Prostate gland (tissue), 2 donors: ENCODE data around the gene AGGF1. TPM values are rescaled to one million over a fixed set of nuclear protein-coding genes. Genes with fewer than 3 reads are reported as not detected.

ENCODE experiments used
- DNase-seq: peaks from one replicate; pipeline ENCODE4 v3.0.0-alpha.2; 2019; ENCODE audit warnings: low spot score
- H3K27ac ChIP-seq, 2 donors: fragments of 200-600 bp; sonication (generic); 2 replicates each; pipeline ENCODE4 v1.5.1; 2017 to 2019
- H3K27me3 ChIP-seq: fragments of 200-600 bp; sonication (generic); replicated peaks from 2 replicates; pipeline ENCODE4 v1.5.1; 2019; ENCODE audit not compliant: insufficient read depth
- H3K36me3 ChIP-seq, 2 donors: fragments of 200-600 bp; sonication (generic); 1 replicate in 1 of 2; 2 replicates in 1 of 2; pipeline versions ENCODE4 v1.5.1 to v1.8.1; 2017 to 2019
- H3K4me1 ChIP-seq: fragments of 200-600 bp; sonication (generic); replicated peaks from 2 replicates; pipeline ENCODE4 v1.5.1; 2019
- H3K4me3 ChIP-seq, 2 donors: fragments of 200-600 bp; sonication (generic); 2 replicates each; pipeline ENCODE4 v1.5.1; 2017 to 2019
- H3K9me3 ChIP-seq: fragments of 200-600 bp; sonication (generic); 2 replicates; pipeline ENCODE4 v1.5.1; 2017
- POLR2A ChIP-seq: fragments of 450-650 bp; IDR thresholded peaks from one replicate; pipeline ENCODE4 v1.6.1; 2016; ENCODE audit warnings: antibody characterized with exemption, mild to moderate bottlenecking
- POLR2AphosphoS5 ChIP-seq: sonication (generic); formaldehyde crosslinking; IDR thresholded peaks from one replicate; pipeline ENCODE4 v1.6.1; 2017; ENCODE audit warnings: antibody characterized with exemption
- WGBS: methylation state at CpG from one replicate; pipeline ENCODE4 v1.1.5; 2018; 5-methylcytosine and 5-hydroxymethylcytosine counted together
- intact Hi-C: fragments of 100-400 bp; cut with DNase I; formaldehyde crosslinking; loops from one replicate; pipeline ENCODE4 v1.14.2; 2022
- total RNA-seq, 2 donors: library from RNA; depleted of rRNA; stranded (reverse); fragments of >200 nt; gene quantifications; one replicate each; pipeline ENCODE4 v1.1.0, GENCODE V29; 2016
- TF ChIP-seq, protein P1 (sequence below), 4 experiments: fragments of 200-600 bp in 2 of 4; fragments of 450-650 bp in 2 of 4; sonication (generic) in 2 of 4; IDR thresholded peaks; 1 replicate in 3 of 4; 2 replicates in 1 of 4; pipeline ENCODE4 v1.5.1; 2016 to 2019; ENCODE audit warnings: antibody characterized with exemption in 4 of 4, mild to moderate bottlenecking in 2 of 4, moderate library complexity in 2 of 4

Gene AGGF1
- total RNA-seq, 2 donors from 2014 or later, result 28.5 to 29.6 TPM

DNA sequence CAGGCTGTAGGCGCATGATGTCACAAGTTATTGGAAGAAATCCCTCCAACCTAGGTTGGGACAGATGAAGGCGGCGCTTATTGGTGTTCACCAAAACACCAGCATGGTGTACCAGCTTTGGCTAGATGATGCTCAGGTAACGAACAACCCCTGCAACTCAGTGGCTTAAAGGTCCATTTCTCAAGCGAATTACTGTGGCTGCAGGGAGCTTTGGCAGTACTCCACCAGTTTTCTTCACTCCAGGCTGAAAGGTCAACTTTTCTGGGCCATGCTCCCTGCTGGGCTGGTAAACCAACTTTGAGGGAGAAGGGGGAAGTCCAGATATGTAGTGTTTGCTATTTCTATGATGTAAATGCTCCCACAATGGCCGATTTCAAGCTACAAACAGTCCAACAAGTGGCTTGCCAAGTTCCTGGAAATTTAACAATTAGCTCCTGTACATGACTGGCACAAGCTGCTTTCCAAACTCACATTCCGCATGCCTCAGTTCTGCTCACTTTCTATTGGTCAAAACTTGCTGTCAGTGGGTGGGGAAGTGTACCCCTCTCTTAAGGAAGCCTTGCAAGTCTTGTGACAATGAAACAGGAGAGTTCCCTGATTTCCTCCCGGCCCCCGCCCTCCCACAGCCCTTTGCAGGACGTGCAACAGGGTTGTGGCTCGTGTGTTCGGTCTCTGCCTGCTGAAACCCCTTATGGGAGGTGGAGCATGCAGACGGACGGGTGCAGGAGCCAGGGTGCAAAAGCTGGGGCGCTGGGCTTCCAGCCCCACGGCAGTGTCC lies 57.5 kb downstream of the AGGF1 start:
- Histone ChIP-seq H3K9me3 (no peaks in the 10 kb centered on the region), H3K27me3 (no peaks in the 10 kb centered on the region), H3K4me1 (no peaks in the 10 kb centered on the region), H3K36me3 (no peaks in the 10 kb centered on the region), H3K4me3 (peak overlapping the region; percentile 72 to 80), H3K27ac (peak overlapping the region; percentile 94 to 96)
- TF ChIP-seq, protein P1, sequence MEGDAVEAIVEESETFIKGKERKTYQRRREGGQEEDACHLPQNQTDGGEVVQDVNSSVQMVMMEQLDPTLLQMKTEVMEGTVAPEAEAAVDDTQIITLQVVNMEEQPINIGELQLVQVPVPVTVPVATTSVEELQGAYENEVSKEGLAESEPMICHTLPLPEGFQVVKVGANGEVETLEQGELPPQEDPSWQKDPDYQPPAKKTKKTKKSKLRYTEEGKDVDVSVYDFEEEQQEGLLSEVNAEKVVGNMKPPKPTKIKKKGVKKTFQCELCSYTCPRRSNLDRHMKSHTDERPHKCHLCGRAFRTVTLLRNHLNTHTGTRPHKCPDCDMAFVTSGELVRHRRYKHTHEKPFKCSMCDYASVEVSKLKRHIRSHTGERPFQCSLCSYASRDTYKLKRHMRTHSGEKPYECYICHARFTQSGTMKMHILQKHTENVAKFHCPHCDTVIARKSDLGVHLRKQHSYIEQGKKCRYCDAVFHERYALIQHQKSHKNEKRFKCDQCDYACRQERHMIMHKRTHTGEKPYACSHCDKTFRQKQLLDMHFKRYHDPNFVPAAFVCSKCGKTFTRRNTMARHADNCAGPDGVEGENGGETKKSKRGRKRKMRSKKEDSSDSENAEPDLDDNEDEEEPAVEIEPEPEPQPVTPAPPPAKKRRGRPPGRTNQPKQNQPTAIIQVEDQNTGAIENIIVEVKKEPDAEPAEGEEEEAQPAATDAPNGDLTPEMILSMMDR (IDR thresholded peaks at IDR 0.05), result no peak
- TF ChIP-seq POLR2A (no peak), POLR2AphosphoS5 (no peak)
- peak; percentile 32 for DNase-seq
- intact Hi-C loops, result loop anchor here (10.0 kb wide), 1 partner anchor 47 kb away; no protein-coding TSS in a partner anchor
- WGBS, result 6% methylated on average over 16 of the region's 16 CpGs

DNA sequence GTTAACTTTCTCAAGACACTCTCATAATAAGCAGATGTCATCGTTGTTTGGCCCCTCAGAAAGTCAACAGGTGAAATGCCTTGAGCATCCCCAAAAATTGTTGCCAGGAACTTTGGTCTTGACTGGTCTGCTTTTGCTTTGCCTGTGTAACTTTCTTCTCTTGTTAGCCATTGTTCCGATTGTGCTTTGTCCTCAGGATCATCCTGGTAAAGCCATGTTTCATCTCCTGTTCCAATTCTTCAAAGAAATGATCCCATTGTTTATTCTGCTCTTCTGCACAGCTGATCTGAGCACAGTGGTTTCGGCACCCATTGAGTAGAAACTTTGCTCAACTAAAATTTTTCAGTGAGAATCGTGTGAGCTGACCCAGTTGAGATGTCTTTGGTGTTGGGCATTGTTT lies 65.0 kb downstream of the AGGF1 start:
- TF ChIP-seq POLR2AphosphoS5 (no peak), POLR2A (no peak)
- TF ChIP-seq, protein P1 (IDR thresholded peaks at IDR 0.05), result no peak
- Histone ChIP-seq H3K9me3 (no peaks in the 10 kb centered on the region), H3K4me1 (no peaks in the 10 kb centered on the region), H3K27ac (no peak overlapping the region), H3K4me3 (no peak overlapping the region), H3K27me3 (no peaks in the 10 kb centered on the region), H3K36me3 (no peaks in the 10 kb centered on the region)
- intact Hi-C loops, result no loop called here
- no peak for DNase-seq
- WGBS, result 96% methylated on average over 4 of the region's 4 CpGs

DNA sequence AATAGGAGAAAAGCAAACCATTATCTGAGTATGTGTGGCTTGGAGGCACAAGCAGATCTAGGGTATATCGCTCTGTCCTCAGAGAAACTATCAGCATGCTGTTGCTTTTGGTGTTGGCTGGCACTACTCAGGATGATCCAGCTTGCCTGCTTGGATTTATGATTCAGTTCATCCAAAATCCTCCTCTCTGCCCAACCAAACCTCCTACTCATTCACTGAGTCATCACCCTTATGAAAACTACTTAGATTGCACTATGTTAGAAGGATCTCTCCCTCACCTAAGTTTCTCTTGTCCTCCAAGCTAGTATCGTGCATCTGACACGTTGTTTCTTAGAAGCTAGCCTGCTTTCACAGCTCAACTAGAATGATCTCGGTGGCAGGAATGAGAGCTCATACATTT lies 71.1 kb downstream of the AGGF1 start:
- intact Hi-C loops, result no loop called here
- no peaks in the 10 kb centered on the region for H3K9me3 ChIP-seq
- DNase-seq, result no peak
- no peaks in the 10 kb centered on the region for H3K36me3 ChIP-seq
- no peak overlapping the region for H3K27ac ChIP-seq
- H3K27me3 ChIP-seq, result no peaks in the 10 kb centered on the region
- no peaks in the 10 kb centered on the region for H3K4me1 ChIP-seq
- TF ChIP-seq POLR2A, result no peak
- TF ChIP-seq POLR2AphosphoS5, result no peak
- TF ChIP-seq, protein P1 (IDR thresholded peaks at IDR 0.05), result no peak
- 95% methylated on average over 4 of the region's 4 CpGs for WGBS
- H3K4me3 ChIP-seq, result no peak overlapping the region

DNA sequence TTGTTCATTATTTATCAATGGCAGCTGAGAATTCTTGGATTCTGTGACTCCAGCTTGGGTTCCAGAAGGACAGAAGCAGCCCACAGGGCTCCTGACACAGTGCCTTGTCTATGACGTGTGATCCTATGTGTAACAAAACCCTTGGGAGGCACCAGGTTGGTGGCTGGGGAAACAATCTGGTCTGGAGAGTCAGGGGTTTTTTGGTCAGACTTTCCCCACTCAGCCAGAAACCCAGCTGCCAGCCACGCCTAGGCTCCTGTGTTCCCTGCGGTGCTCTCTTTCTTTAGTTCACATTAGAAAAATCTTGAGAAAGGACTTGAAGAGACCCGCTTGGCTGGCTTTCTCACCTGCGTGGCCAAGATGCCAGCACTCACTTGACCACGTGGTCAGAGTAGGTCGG lies 72.3 kb downstream of the AGGF1 start:
- intact Hi-C loops, result no loop called here
- H3K9me3 ChIP-seq, result no peaks in the 10 kb centered on the region
- no peaks in the 10 kb centered on the region for H3K27me3 ChIP-seq
- DNase-seq, result no peak
- 90% methylated on average over 7 of the region's 7 CpGs for WGBS
- TF ChIP-seq POLR2A, result no peak
- no peak for TF ChIP-seq POLR2AphosphoS5
- TF ChIP-seq, protein P1 (IDR thresholded peaks at IDR 0.05), result no peak
- H3K36me3 ChIP-seq, result no peaks in the 10 kb centered on the region
- H3K4me3 ChIP-seq, result no peak overlapping the region
- H3K4me1 ChIP-seq, result no peaks in the 10 kb centered on the region
- H3K27ac ChIP-seq, result no peak overlapping the region

DNA sequence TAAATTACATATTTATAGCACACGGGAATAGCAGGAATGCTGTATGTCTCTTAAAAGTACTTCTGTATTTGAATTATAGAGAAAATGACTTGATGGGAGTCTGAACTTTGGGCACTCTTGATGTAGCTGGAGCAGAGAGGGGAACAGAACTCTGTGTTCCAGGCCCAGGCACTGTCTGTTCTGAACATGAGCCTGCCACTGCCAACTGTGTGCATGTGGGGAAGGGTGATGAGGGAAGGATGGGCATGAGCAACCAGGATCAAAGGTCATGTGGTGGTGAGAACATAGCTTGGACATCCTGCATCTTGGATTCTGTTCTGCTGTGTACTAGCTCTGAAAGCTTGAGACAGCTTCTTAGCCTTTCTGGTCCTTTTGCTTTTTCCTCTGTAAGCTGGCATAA lies 73.3 kb downstream of the AGGF1 start:
- intact Hi-C loops, result no loop called here
- no peaks in the 10 kb centered on the region for H3K27me3 ChIP-seq
- 67% methylated on average over 1 of the region's 1 CpG for WGBS
- H3K27ac ChIP-seq, result no peak overlapping the region
- no peaks in the 10 kb centered on the region for H3K4me1 ChIP-seq
- no peak overlapping the region for H3K4me3 ChIP-seq
- H3K9me3 ChIP-seq, result no peaks in the 10 kb centered on the region
- TF ChIP-seq POLR2A, result no peak
- TF ChIP-seq, protein P1 (IDR thresholded peaks at IDR 0.05), result no peak
- TF ChIP-seq POLR2AphosphoS5, result no peak
- H3K36me3 ChIP-seq, result no peaks in the 10 kb centered on the region
- no peak for DNase-seq
